Metanephros (tissue), 1 donor: Measurements from ENCODE around the gene TAF9B. TPM values are rescaled to one million over a fixed set of nuclear protein-coding genes. Genes with fewer than 3 reads are reported as not detected.

Source experiments
- total RNA-seq: library from RNA; depleted of rRNA; stranded (reverse); fragments of >200 nt; gene quantifications from one replicate; pipeline ENCODE4 v1.2.3, GENCODE V29; 2014

Gene TAF9B
- 21.4 TPM for total RNA-seq

GRCh38 chrX:78139160-78140123 is at the start of gene TAF9B:
Gene TAF9B (minus strand): TSS chrX:78139650. CDS start chrX:78139611, 39 bp downstream.

GRCh38 chrX:78103623-78104446 is 35.6 kb downstream of the TAF9B start, which contains the start of gene PGK1:
Gene PGK1 (plus strand): TSS chrX:78104248. CDS start chrX:78104341, 93 bp downstream.

Other genes with a start within 250 kb of the TAF9B start
- 68.4 TPM for gene MAGT1, start 244.2 kb downstream of the TAF9B start, total RNA-seq
- gene COX7B, start 240.2 kb downstream of the TAF9B start, total RNA-seq, result 238 TPM
- gene ATP7A, start 229.0 kb downstream of the TAF9B start, total RNA-seq, result 18.9 TPM
- gene PGAM4, start 170.0 kb downstream of the TAF9B start, total RNA-seq, result not detected
- 179 TPM for gene PGK1, start 35.4 kb downstream of the TAF9B start, total RNA-seq
- gene CYSLTR1, start 188.0 kb upstream of the TAF9B start, total RNA-seq, result 3.0 TPM